Measurements from ENCODE around the gene ROR1.

The ROR1 gene

DNA sequence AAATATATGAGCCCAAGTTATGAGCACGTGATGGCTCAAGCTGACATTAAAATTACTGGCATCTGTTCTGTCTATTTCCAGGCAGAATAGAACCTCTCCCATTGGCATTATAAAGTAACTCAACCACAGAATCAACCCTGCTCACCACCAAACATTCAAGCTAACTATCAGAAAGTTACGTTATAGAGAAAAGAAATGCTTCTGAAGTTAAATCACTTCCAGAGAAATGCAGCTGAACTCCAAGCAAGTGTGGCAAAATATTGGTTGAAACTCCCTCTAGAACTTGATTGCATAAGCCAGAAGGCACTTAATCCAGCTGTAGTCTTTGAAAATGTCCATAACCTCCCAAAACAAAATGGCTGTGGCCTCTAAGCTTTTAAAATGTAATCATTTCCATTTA lies 393.4 kb downstream of the ROR1 start:
- H3K9ac ChIP-seq (ENCODE audit: low read length), result no peak overlapping the region

GRCh38 chr1:64171246-64171645 lies 397.4 kb downstream of the ROR1 start:
- Histone ChIP-seq H3K27me3 (ENCODE audit: control insufficient read depth in 1 of 2, insufficient read depth in 2 of 2, low read length in 2 of 2) (no peaks in the 10 kb centered on the region), H3K36me3 (ENCODE audit: insufficient read depth, low read length) (no peaks in the 10 kb centered on the region), H3K27ac (ENCODE audit: low read depth, low read length) (no peak overlapping the region), H3K9ac (ENCODE audit: low read length) (no peak overlapping the region), H3K4me3 (ENCODE audit: low read depth in 1 of 2, low read length in 2 of 2) (no peak overlapping the region), H3K9me3 (ENCODE audit: low read length) (no peaks in the 10 kb centered on the region), H3K4me1 (ENCODE audit: insufficient read depth, low read length) (peaks cover 18% of the 10 kb centered on the region)

More for the DNA sequence above, 393.4 kb downstream of the ROR1 start:
- H3K4me1 ChIP-seq (ENCODE audit: insufficient read depth, low read length), result peaks cover 9% of the 10 kb centered on the region
- H3K27ac ChIP-seq (ENCODE audit: low read depth, low read length), result no peak overlapping the region
- H3K36me3 ChIP-seq (ENCODE audit: insufficient read depth, low read length), result no peaks in the 10 kb centered on the region
- H3K4me3 ChIP-seq (ENCODE audit: low read depth in 1 of 2, low read length in 2 of 2), result no peak overlapping the region
- H3K27me3 ChIP-seq (ENCODE audit: control insufficient read depth in 1 of 2, insufficient read depth in 2 of 2, low read length in 2 of 2), result no peaks in the 10 kb centered on the region
- H3K9me3 ChIP-seq (ENCODE audit: low read length), result no peaks in the 10 kb centered on the region

DNA sequence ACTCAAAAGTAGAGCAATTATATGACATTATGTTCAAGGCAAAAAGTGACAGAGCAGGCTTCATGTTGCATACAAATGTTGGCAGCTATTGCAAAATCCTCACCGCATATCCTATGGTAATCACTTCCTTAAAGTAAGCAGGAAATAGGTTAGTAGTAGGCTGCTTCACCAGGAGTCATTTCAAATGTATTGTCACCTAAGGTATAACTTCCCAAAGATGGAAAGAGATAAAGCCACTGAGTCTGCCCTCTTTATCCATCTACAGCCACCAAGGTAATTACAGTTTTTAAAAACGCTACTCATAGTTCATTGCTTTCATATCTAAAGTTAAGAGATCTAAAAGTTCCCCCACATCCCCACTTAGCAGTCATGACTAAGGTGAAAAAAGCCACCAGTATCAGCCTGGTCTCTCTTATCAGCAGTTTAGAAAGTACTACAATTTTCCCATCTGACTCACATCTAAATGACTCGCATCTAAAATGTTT lies 398.0 kb downstream of the ROR1 start:
- Histone ChIP-seq H3K9ac (ENCODE audit: low read length) (no peak overlapping the region), H3K27ac (ENCODE audit: low read depth, low read length) (no peak overlapping the region)

GRCh38 chr1:64172458-64172983 lies 398.7 kb downstream of the ROR1 start:
- Histone ChIP-seq H3K27ac (ENCODE audit: low read depth, low read length) (no peak overlapping the region), H3K9me3 (ENCODE audit: low read length) (no peaks in the 10 kb centered on the region), H3K4me3 (ENCODE audit: low read depth in 1 of 2, low read length in 2 of 2) (no peak overlapping the region), H3K36me3 (ENCODE audit: insufficient read depth, low read length) (no peaks in the 10 kb centered on the region), H3K27me3 (ENCODE audit: control insufficient read depth in 1 of 2, insufficient read depth in 2 of 2, low read length in 2 of 2) (no peaks in the 10 kb centered on the region), H3K9ac (ENCODE audit: low read length) (no peak overlapping the region), H3K4me1 (ENCODE audit: insufficient read depth, low read length) (peaks cover 18% of the 10 kb centered on the region)

More for the DNA sequence above, 398.0 kb downstream of the ROR1 start:
- Histone ChIP-seq H3K36me3 (ENCODE audit: insufficient read depth, low read length) (no peaks in the 10 kb centered on the region), H3K9me3 (ENCODE audit: low read length) (no peaks in the 10 kb centered on the region), H3K4me3 (ENCODE audit: low read depth in 1 of 2, low read length in 2 of 2) (no peak overlapping the region), H3K27me3 (ENCODE audit: control insufficient read depth in 1 of 2, insufficient read depth in 2 of 2, low read length in 2 of 2) (no peaks in the 10 kb centered on the region), H3K4me1 (ENCODE audit: insufficient read depth, low read length) (peaks cover 18% of the 10 kb centered on the region)

DNA sequence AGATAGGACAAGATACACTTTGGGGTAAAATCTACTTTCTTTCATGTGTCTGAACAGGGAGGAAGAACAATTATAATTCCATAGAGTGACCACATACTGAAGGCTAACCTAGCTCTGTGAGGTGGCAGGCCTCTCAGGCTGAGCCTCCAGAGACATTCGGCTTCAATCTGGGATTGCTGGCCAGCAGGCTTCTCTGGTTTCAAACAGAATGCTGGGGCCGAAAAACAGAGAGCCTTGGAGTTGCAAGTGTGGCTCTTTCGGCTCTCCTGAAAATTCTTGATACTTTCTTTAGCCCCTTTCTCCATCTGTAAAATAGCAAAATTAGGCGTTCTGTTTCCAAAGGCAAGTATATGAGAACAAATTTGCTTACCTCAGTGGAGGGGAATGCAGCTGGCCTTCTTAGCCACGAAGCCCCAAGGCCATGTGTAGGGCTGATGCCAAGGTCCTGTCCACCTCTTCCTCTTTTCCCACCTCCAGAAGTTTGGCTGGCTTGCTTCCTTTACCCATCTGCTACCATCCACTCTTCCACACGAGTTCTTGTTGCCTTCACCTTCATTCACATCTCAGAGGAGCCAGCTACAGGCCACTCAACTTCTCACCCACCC lies 399.6 kb downstream of the ROR1 start:
- Histone ChIP-seq H3K9me3 (ENCODE audit: low read length) (no peaks in the 10 kb centered on the region), H3K4me1 (ENCODE audit: insufficient read depth, low read length) (peaks cover 18% of the 10 kb centered on the region), H3K4me3 (ENCODE audit: low read depth in 1 of 2, low read length in 2 of 2) (no peak overlapping the region), H3K27me3 (ENCODE audit: control insufficient read depth in 1 of 2, insufficient read depth in 2 of 2, low read length in 2 of 2) (no peaks in the 10 kb centered on the region), H3K27ac (ENCODE audit: low read depth, low read length) (no peak overlapping the region), H3K9ac (ENCODE audit: low read length) (no peak overlapping the region), H3K36me3 (ENCODE audit: insufficient read depth, low read length) (peaks cover 9% of the 10 kb centered on the region)

DNA sequence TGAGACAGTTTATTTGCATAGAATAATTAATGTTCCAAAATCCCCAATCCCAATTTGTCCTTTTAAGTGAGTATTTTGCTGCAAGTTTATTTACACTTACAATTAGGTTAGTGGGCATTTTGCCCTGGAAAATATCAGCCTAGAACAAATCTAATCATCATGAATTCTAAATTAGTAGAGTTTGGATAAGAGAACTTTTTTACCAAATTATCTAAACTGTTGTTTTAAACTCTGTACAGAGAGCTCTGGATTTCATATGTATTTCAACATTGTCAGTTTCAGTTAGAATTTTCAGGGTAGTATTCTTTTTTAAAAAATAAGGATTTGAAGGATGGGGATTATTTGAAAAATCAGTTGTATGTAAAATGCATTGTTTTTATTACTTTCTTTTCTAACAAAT lies 401.8 kb downstream of the ROR1 start:
- H3K27ac ChIP-seq (ENCODE audit: low read depth, low read length), result no peak overlapping the region
- H3K27me3 ChIP-seq (ENCODE audit: control insufficient read depth in 1 of 2, insufficient read depth in 2 of 2, low read length in 2 of 2), result no peaks in the 10 kb centered on the region
- no peak overlapping the region for H3K9ac ChIP-seq (ENCODE audit: low read length)
- H3K36me3 ChIP-seq (ENCODE audit: insufficient read depth, low read length), result peaks cover 11% of the 10 kb centered on the region
- H3K9me3 ChIP-seq (ENCODE audit: low read length), result no peaks in the 10 kb centered on the region
- H3K4me1 ChIP-seq (ENCODE audit: insufficient read depth, low read length), result peaks cover 18% of the 10 kb centered on the region
- no peak overlapping the region for H3K4me3 ChIP-seq (ENCODE audit: low read depth in 1 of 2, low read length in 2 of 2)

GRCh38 chr1:64176659-64177058 lies 402.8 kb downstream of the ROR1 start:
- no peaks in the 10 kb centered on the region for H3K9me3 ChIP-seq (ENCODE audit: low read length)
- peaks cover 11% of the 10 kb centered on the region for H3K36me3 ChIP-seq (ENCODE audit: insufficient read depth, low read length)
- H3K27me3 ChIP-seq (ENCODE audit: control insufficient read depth in 1 of 2, insufficient read depth in 2 of 2, low read length in 2 of 2), result no peaks in the 10 kb centered on the region
- no peak overlapping the region for H3K9ac ChIP-seq (ENCODE audit: low read length)
- no peak overlapping the region for H3K27ac ChIP-seq (ENCODE audit: low read depth, low read length)
- H3K4me1 ChIP-seq (ENCODE audit: insufficient read depth, low read length), result peaks cover 17% of the 10 kb centered on the region
- H3K4me3 ChIP-seq (ENCODE audit: low read depth in 1 of 2, low read length in 2 of 2), result no peak overlapping the region

DNA sequence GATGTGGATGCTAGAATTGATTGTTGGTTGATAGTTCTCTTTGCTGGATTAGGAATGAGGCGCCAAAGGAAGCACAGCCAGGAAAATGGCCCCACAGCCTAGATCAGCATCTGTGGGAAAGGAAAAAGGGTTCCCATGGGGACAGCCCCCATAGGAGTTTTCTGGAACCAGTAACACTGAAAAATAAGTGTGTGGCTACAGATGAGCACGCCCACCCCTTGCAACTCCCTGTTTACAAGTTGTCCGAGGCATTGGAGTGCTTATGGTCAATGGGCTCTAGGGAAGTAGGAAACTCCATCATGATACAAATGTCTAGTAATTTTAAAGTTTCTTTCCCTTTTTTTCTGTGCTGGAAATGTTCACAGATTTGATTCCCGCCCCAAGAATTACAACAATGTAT lies 405.8 kb downstream of the ROR1 start:
- Histone ChIP-seq H3K36me3 (ENCODE audit: insufficient read depth, low read length) (peaks cover 11% of the 10 kb centered on the region), H3K9me3 (ENCODE audit: low read length) (no peaks in the 10 kb centered on the region), H3K4me3 (ENCODE audit: low read depth in 1 of 2, low read length in 2 of 2) (no peak overlapping the region), H3K4me1 (ENCODE audit: insufficient read depth, low read length) (peaks cover 12% of the 10 kb centered on the region), H3K27ac (ENCODE audit: low read depth, low read length) (no peak overlapping the region), H3K27me3 (ENCODE audit: control insufficient read depth in 1 of 2, insufficient read depth in 2 of 2, low read length in 2 of 2) (no peaks in the 10 kb centered on the region), H3K9ac (ENCODE audit: low read length) (no peak overlapping the region)

DNA sequence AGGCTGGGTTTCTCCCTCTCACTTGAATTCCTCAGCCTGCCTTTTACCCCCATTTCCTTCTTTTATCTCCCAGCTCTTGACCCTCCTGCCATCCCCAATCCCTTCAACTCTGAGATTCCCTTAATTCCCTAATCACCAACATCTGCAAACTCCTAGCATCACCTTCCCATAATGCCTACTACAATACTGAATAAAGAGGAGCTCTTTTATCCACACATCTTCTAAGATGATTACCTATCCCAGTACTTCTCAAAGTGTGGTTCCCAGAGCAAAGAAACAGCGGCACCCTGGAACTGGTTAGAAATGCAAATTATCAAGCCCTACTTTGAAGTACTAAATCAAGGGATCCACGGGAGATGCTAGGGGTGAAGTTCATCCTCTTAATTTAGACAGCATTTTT lies 408.4 kb downstream of the ROR1 start:
- Histone ChIP-seq H3K4me1 (ENCODE audit: insufficient read depth, low read length) (peaks cover 12% of the 10 kb centered on the region), H3K36me3 (ENCODE audit: insufficient read depth, low read length) (peaks cover 11% of the 10 kb centered on the region), H3K4me3 (ENCODE audit: low read depth in 1 of 2, low read length in 2 of 2) (no peak overlapping the region), H3K9me3 (ENCODE audit: low read length) (no peaks in the 10 kb centered on the region), H3K9ac (ENCODE audit: low read length) (no peak overlapping the region), H3K27me3 (ENCODE audit: control insufficient read depth in 1 of 2, insufficient read depth in 2 of 2, low read length in 2 of 2) (no peaks in the 10 kb centered on the region), H3K27ac (ENCODE audit: low read depth, low read length) (no peak overlapping the region)

- Histone ChIP-seq H3K9ac (ENCODE audit: low read length) (no peak overlapping the region), H3K36me3 (ENCODE audit: insufficient read depth, low read length) (peaks cover 2% of the 10 kb centered on the region), H3K27ac (ENCODE audit: low read depth, low read length) (no peak overlapping the region), H3K4me1 (ENCODE audit: insufficient read depth, low read length) (peaks cover 12% of the 10 kb centered on the region), H3K9me3 (ENCODE audit: low read length) (no peaks in the 10 kb centered on the region), H3K4me3 (ENCODE audit: low read depth in 1 of 2, low read length in 2 of 2) (no peak overlapping the region), H3K27me3 (ENCODE audit: control insufficient read depth in 1 of 2, insufficient read depth in 2 of 2, low read length in 2 of 2) (no peaks in the 10 kb centered on the region)
Observed at GRCh38 chr1:64183395-64184002, 409.7 kb downstream of the ROR1 start.

DNA sequence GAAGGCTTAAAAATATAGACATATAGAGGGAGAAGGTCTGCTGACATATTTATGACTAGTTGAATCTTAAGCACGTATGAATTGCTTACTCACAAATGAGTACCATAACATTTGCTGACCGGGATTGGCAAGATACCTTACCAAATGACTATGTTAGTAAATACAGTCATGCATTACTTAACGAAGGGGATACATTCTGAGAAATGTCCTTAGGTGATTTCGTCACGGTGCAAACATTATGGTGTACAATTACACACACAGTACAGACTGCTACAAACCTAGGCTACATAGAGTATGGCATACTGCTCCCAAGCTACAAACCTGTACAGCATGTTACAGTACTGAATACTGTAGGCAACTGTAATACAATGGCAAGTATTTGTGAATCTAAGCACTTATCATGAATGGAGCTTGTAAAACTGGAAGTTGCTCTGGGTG lies 410.2 kb downstream of the ROR1 start:
- H3K4me3 ChIP-seq (ENCODE audit: low read depth in 1 of 2, low read length in 2 of 2), result no peak overlapping the region
- no peaks in the 10 kb centered on the region for H3K36me3 ChIP-seq (ENCODE audit: insufficient read depth, low read length)
- H3K27me3 ChIP-seq (ENCODE audit: control insufficient read depth in 1 of 2, insufficient read depth in 2 of 2, low read length in 2 of 2), result no peaks in the 10 kb centered on the region
- H3K27ac ChIP-seq (ENCODE audit: low read depth, low read length), result no peak overlapping the region
- no peak overlapping the region for H3K9ac ChIP-seq (ENCODE audit: low read length)
- H3K9me3 ChIP-seq (ENCODE audit: low read length), result no peaks in the 10 kb centered on the region
- peaks cover 12% of the 10 kb centered on the region for H3K4me1 ChIP-seq (ENCODE audit: insufficient read depth, low read length)
